GM23248 (cell line): ENCODE measurements around the gene HSD17B14. TPM values are rescaled to one million over a fixed set of nuclear protein-coding genes. Genes with fewer than 3 reads are reported as not detected.
"Not testable (repeated sequence)": the region's sequence is repeated elsewhere in the genome, so short reads cannot be mapped to it uniquely, and the experiment has no call there.

Experiments used
- DNase-seq: peaks from one replicate; pipeline ENCODE4 v3.0.0-alpha.2; 2015
- H2AFZ ChIP-seq: fragments of 200-600 bp; sonication (generic); 2 replicates; pipeline ENCODE4 v1.6.1; 2016; ENCODE audit warnings: antibody characterized with exemption
- H3F3A ChIP-seq: fragments of 200-600 bp; sonication (generic); 2 replicates; pipeline ENCODE4 v1.6.1; 2016; ENCODE audit warnings: mild to moderate bottlenecking, antibody characterized with exemption, mixed run types; ENCODE audit not compliant: insufficient read depth
- H3K27ac ChIP-seq: fragments of 200-600 bp; sonication (generic); 2 replicates; pipeline ENCODE4 v1.5.1; 2016; ENCODE audit warnings: mild to moderate bottlenecking
- H3K27me3 ChIP-seq: fragments of 200-600 bp; sonication (generic); replicated peaks from 2 replicates; pipeline ENCODE4 v1.6.1; 2016; ENCODE audit warnings: mild to moderate bottlenecking; ENCODE audit not compliant: insufficient read depth
- H3K36me3 ChIP-seq: fragments of 200-600 bp; sonication (generic); 2 replicates; pipeline ENCODE4 v1.6.1; 2016; ENCODE audit warnings: low read depth, mild to moderate bottlenecking
- H3K4me1 ChIP-seq: fragments of 200-600 bp; sonication (generic); 2 replicates; pipeline ENCODE4 v1.6.1; 2016; ENCODE audit warnings: mild to moderate bottlenecking; ENCODE audit not compliant: insufficient read depth
- H3K4me2 ChIP-seq: fragments of 200-600 bp; sonication (generic); one replicate; pipeline ENCODE4 v1.6.1; 2016; ENCODE audit warnings: mild to moderate bottlenecking; ENCODE audit not compliant: unreplicated experiment
- H3K4me3 ChIP-seq: fragments of 200-600 bp; sonication (generic); 2 replicates; pipeline ENCODE4 v1.5.1; 2016; ENCODE audit warnings: mild to moderate bottlenecking
- H3K79me2 ChIP-seq: fragments of 200-600 bp; sonication (generic); 2 replicates; pipeline ENCODE4 v1.6.1; 2016; ENCODE audit warnings: mild to moderate bottlenecking; ENCODE audit not compliant: insufficient read depth
- H3K9ac ChIP-seq: fragments of 200-600 bp; sonication (generic); 2 replicates; pipeline ENCODE4 v1.6.1; 2016; ENCODE audit warnings: mild to moderate bottlenecking
- H3K9me2 ChIP-seq: fragments of 200-600 bp; sonication (generic); 2 replicates; pipeline ENCODE4 v1.6.1; 2016; ENCODE audit warnings: mixed run types, mild to moderate bottlenecking, moderate library complexity; ENCODE audit not compliant: insufficient read depth
- H3K9me3 ChIP-seq: fragments of 200-600 bp; sonication (generic); one replicate; pipeline ENCODE4 v1.6.1; 2017; ENCODE audit warnings: low read depth
- H4K20me1 ChIP-seq: fragments of 200-600 bp; sonication (generic); 2 replicates; pipeline ENCODE4 v1.6.0; 2016; ENCODE audit not compliant: insufficient read depth
- EZH2 ChIP-seq: fragments of 200-600 bp; sonication (generic); IDR thresholded peaks from 2 replicates; pipeline ENCODE4 v1.6.1; 2018; ENCODE audit warnings: antibody characterized with exemption, mild to moderate bottlenecking; ENCODE audit not compliant: insufficient read depth, poor library complexity, severe bottlenecking
- EZH2phosphoT487 ChIP-seq: fragments of 200-600 bp; sonication (generic); IDR thresholded peaks from 2 replicates; pipeline ENCODE4 v1.6.1; 2018; ENCODE audit warnings: antibody characterized with exemption, moderate library complexity, mild to moderate bottlenecking, low read depth; ENCODE audit not compliant: insufficient read depth
- WGBS, 2 experiments: methylation state at CpG; one replicate each; pipeline ENCODE4 v1.1.6; 2015 to 2017; ENCODE audit warnings: low lambda C conversion rate in 2 of 2, low coverage in 1 of 2; ENCODE audit errors: missing lambda C conversion rate in 2 of 2; 5-methylcytosine and 5-hydroxymethylcytosine counted together
- in situ Hi-C: fragments of 300-500 bp; cut with MboI; formaldehyde crosslinking; loops from 2 replicates; pipeline ENCODE4 v1.15.0; 2020
- polyA plus RNA-seq: library from polyadenylated mRNA; unstranded; fragments of >200 nt; fragmentation: Nextera tagmentation; extraction: Ambion mirVana; gene quantifications from 2 replicates; pipeline ENCODE4 v1.2.1, GENCODE V29; 2016
- total RNA-seq: library from RNA; depleted of rRNA; stranded (reverse); fragments of >200 nt; shearing (Covaris generic); gene quantifications from 2 replicates; pipeline ENCODE4 v1.2.3, GENCODE V29; 2014

HSD17B14 gene
- total and polyA plus RNA-seq, 2 experiments from 2014 or later, result 2.6 to 4.4 TPM

GRCh38 chr19:48853483-48853882 lies 17.2 kb upstream of the HSD17B14 start:
- Histone ChIP-seq H3F3A (no peaks in the 10 kb centered on the region), H2AFZ (no peak overlapping the region), H3K4me2 (no peak overlapping the region), H3K36me3 (no peaks in the 10 kb centered on the region; the same call in 1 of the 2 replicates), H3K4me1 (no peaks in the 10 kb centered on the region), H3K27me3 (no peaks in the 10 kb centered on the region), H3K9me2 (no peaks in the 10 kb centered on the region), H3K4me3 (no peak overlapping the region), H3K27ac (no peak overlapping the region), H3K79me2 (no peaks in the 10 kb centered on the region), H3K9ac (no peak overlapping the region), H4K20me1 (no peaks in the 10 kb centered on the region), H3K9me3 (no peaks in the 10 kb centered on the region)
- TF ChIP-seq EZH2phosphoT487 (no peak), EZH2 (no peak)
- in situ Hi-C loops, result no loop called here
- 94 to 95% methylated on average over 8 of the region's 8 CpGs for WGBS, 2 experiments
- DNase-seq, result no peak

GRCh38 chr19:48852292-48852691 lies 16.0 kb upstream of the HSD17B14 start:
- Histone ChIP-seq H3K36me3 (no peaks in the 10 kb centered on the region; the same call in 1 of the 2 replicates), H3K9me3 (no peaks in the 10 kb centered on the region), H3K4me1 (no peaks in the 10 kb centered on the region), H3K4me3 (no peak overlapping the region), H2AFZ (no peak overlapping the region), H3K27ac (no peak overlapping the region), H3K4me2 (no peak overlapping the region), H3K9ac (no peak overlapping the region), H3K9me2 (no peaks in the 10 kb centered on the region), H3F3A (no peaks in the 10 kb centered on the region), H4K20me1 (no peaks in the 10 kb centered on the region), H3K27me3 (no peaks in the 10 kb centered on the region), H3K79me2 (no peaks in the 10 kb centered on the region)
- no peak for DNase-seq
- in situ Hi-C loops, result no loop called here
- 100% methylated on average over 4 of the region's 4 CpGs for WGBS, 2 experiments
- TF ChIP-seq EZH2 (no peak), EZH2phosphoT487 (no peak)

DNA sequence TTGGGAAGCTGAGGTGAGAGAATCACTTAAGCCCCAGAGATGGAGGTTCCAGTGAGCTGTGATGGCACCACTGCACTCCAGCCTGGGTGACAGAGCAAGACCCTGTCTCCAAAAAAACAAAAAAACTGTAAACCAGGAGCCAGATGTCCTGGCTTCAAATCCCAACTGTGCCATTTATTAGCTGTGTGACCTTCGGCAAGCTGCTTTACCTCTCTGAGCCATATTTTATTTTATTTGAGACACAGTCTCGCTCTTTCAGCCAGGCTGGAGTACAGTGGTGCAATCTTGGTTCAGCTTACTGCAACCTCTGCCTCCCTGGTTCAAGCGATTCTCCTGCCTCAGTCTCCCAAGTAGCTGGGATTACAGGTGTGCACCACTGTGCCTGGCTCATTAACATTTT lies 10.4 kb upstream of the HSD17B14 start:
- in situ Hi-C loops, H3K79me2 ChIP-seq, H3K9ac ChIP-seq, H3K9me2 ChIP-seq, H3K9me3 ChIP-seq, H3K36me3 ChIP-seq, H2AFZ ChIP-seq, H3K4me1 ChIP-seq, H3F3A ChIP-seq, H3K4me2 ChIP-seq, DNase-seq, H4K20me1 ChIP-seq, H3K4me3 ChIP-seq, H3K27me3 ChIP-seq, H3K27ac ChIP-seq: not testable (repeated sequence)
- 98 to 100% methylated on average over 3 of the region's 3 CpGs for WGBS, 2 experiments

- H2AFZ ChIP-seq, result no peak overlapping the region
- 95 to 98% methylated on average over 15 of the region's 15 CpGs for whole genome bisulfite sequencing, 2 experiments
- in situ Hi-C loops, result no loop called here
- H3K9me2 ChIP-seq, result no peaks in the 10 kb centered on the region
- H3K4me2 ChIP-seq, result no peak overlapping the region
- H3K9ac ChIP-seq, result no peak overlapping the region
- TF ChIP-seq EZH2phosphoT487 (no peak), EZH2 (no peak)
- no peaks in the 10 kb centered on the region for H3K27me3 ChIP-seq
- no peaks in the 10 kb centered on the region; the same call in 1 of the 2 replicates for H3F3A ChIP-seq
- H3K27ac ChIP-seq, result no peak overlapping the region
- H3K4me1 ChIP-seq, result no peaks in the 10 kb centered on the region
- no peaks in the 10 kb centered on the region for H3K79me2 ChIP-seq
- H3K4me3 ChIP-seq, result no peak overlapping the region
- no peak for DNase-seq
- H3K36me3 ChIP-seq, result peaks cover 5% of the 10 kb centered on the region; the same call in 1 of the 2 replicates
- no peaks in the 10 kb centered on the region for H4K20me1 ChIP-seq
- no peaks in the 10 kb centered on the region for H3K9me3 ChIP-seq
Measured at GRCh38 chr19:48845384-48845783, 9.1 kb upstream of the HSD17B14 start.

DNA sequence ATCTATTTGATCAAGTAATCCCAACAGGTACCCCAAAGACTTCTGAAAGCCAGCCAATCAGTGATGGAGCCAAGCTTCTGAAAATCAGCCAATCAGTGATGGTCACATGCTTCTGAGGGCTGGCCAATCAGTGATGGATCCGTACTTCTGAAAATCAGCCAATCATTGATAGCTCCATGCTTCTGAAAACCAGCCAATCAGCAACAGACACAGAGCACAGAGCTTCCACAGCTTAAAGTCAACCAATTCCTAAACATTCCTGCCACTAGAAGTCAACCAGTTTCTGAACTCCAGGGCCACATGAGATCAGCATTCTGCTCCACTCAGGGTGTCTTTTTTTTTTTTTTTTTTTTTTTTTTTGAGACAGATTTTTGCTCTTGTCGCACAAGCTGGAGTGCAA lies 8.2 kb upstream of the HSD17B14 start:
- H2AFZ ChIP-seq, result no peak overlapping the region
- in situ Hi-C loops, result loop anchor here (5.0 kb wide), 1 partner anchor 52 kb away; no protein-coding TSS in a partner anchor
- no peak overlapping the region for H3K9ac ChIP-seq
- DNase-seq, result peak; percentile 64
- TF ChIP-seq EZH2phosphoT487 (no peak), EZH2 (no peak)
- H3K27ac ChIP-seq, result no peak overlapping the region
- H3K79me2 ChIP-seq, result no peaks in the 10 kb centered on the region
- 58 to 69% methylated on average over 2 of the region's 2 CpGs for WGBS, 2 experiments
- no peaks in the 10 kb centered on the region for H3K9me2 ChIP-seq
- no peak overlapping the region for H3K4me2 ChIP-seq
- no peaks in the 10 kb centered on the region for H4K20me1 ChIP-seq
- H3K4me1 ChIP-seq, result no peaks in the 10 kb centered on the region
- H3K9me3 ChIP-seq, result no peaks in the 10 kb centered on the region
- H3K4me3 ChIP-seq, result no peak overlapping the region
- no peaks in the 10 kb centered on the region for H3K27me3 ChIP-seq
- H3F3A ChIP-seq, result no peaks in the 10 kb centered on the region; the same call in 1 of the 2 replicates
- peaks cover 5% of the 10 kb centered on the region; the same call in 1 of the 2 replicates for H3K36me3 ChIP-seq
